Thymus (tissue), 11 donors: ENCODE data around the gene SNTG2. TPM values are rescaled to one million over a fixed set of nuclear protein-coding genes. Genes with fewer than 3 reads are reported as not detected.

Experiments
- DNase-seq, 9 donors: peaks; one replicate each; pipeline ENCODE4 v3.0.0-alpha.2; 2013; ENCODE audit warnings: low spot score in 9 of 9, low read depth in 6 of 9, missing footprints in 1 of 9
- H3K27ac ChIP-seq, 2 donors: one replicate each; pipeline ENCODE4 v1.5.1; 2013; ENCODE audit warnings: control low read depth in 1 of 2, low read depth in 1 of 2, low read length in 1 of 2, mild to moderate bottlenecking in 1 of 2, moderate library complexity in 1 of 2
- H3K27me3 ChIP-seq, 2 donors: one replicate each; pipeline ENCODE4 v1.5.1; 2013; ENCODE audit warnings: low read length in 1 of 2; ENCODE audit not compliant: control insufficient read depth in 2 of 2, insufficient read depth in 1 of 2
- H3K36me3 ChIP-seq, 2 donors: one replicate each; pipeline ENCODE4 v1.5.1; 2013; ENCODE audit warnings: low read length in 1 of 2, mild to moderate bottlenecking in 1 of 2, moderate library complexity in 1 of 2; ENCODE audit not compliant: control insufficient read depth in 2 of 2, insufficient read depth in 2 of 2
- H3K4me1 ChIP-seq, 2 donors: one replicate each; pipeline ENCODE4 v1.5.1; 2013; ENCODE audit warnings: low read length in 2 of 2; ENCODE audit not compliant: control insufficient read depth in 2 of 2, insufficient read depth in 2 of 2
- H3K4me3 ChIP-seq, 2 donors: one replicate each; pipeline ENCODE4 v1.5.1; 2013; ENCODE audit warnings: low read length in 2 of 2, control low read depth in 1 of 2, mild to moderate bottlenecking in 1 of 2
- H3K9me3 ChIP-seq, 2 donors: one replicate each; pipeline ENCODE4 v1.5.1; 2013; ENCODE audit warnings: low read length in 1 of 2, mild to moderate bottlenecking in 1 of 2; ENCODE audit not compliant: control insufficient read depth in 2 of 2, insufficient read depth in 1 of 2
- WGBS: extraction: QIAGEN DNeasy Blood & Tissue Kit; methylation state at CpG from one replicate; pipeline ENCODE4 v1.1.7; 2013; 5-methylcytosine and 5-hydroxymethylcytosine counted together
- polyA plus RNA-seq: library from polyadenylated mRNA; stranded (reverse); fragments of 200-250 nt; gene quantifications from one replicate; pipeline ENCODE4 v1.2.3, GENCODE V29; 2013
- total RNA-seq: library from RNA; stranded (reverse); fragments of 120-200 nt; gene quantifications from one replicate; pipeline ENCODE4 v1.2.4, GENCODE V29; 2013
- donor health status: healthy.

SNTG2 gene
- total and polyA plus RNA-seq, 2 donors, result 0.33 to 1.2 TPM

- Histone ChIP-seq H3K9me3 (no peaks in the 10 kb centered on the region), H3K4me1 (no peaks in the 10 kb centered on the region), H3K27me3 (no peaks in the 10 kb centered on the region), H3K27ac (no peak overlapping the region), H3K36me3 (no peaks in the 10 kb centered on the region), H3K4me3 (no peak overlapping the region)
- 97% methylated on average over 17 of the region's 17 CpGs for WGBS
- DNase-seq, result no peak
These were observed 356.3 kb downstream of the SNTG2 start for GRCh38 chr2:1306687-1307516.

GRCh38 chr2:1307670-1308069, 357.0 kb downstream of the SNTG2 start:
- H3K4me1 ChIP-seq, result no peaks in the 10 kb centered on the region

GRCh38 chr2:1308678-1309077, 358.0 kb downstream of the SNTG2 start:
- Histone ChIP-seq H3K4me3 (no peak overlapping the region), H3K4me1 (no peaks in the 10 kb centered on the region), H3K36me3 (no peaks in the 10 kb centered on the region), H3K27ac (no peak overlapping the region), H3K9me3 (no peaks in the 10 kb centered on the region), H3K27me3 (no peaks in the 10 kb centered on the region)
- WGBS, result 96% methylated on average over 8 of the region's 8 CpGs
- no peak for DNase-seq

More at GRCh38 chr2:1307670-1308069, 357.0 kb downstream of the SNTG2 start:
- DNase-seq, result no peak
- Histone ChIP-seq H3K4me3 (no peak overlapping the region), H3K9me3 (no peaks in the 10 kb centered on the region), H3K27me3 (no peaks in the 10 kb centered on the region), H3K36me3 (no peaks in the 10 kb centered on the region), H3K27ac (no peak overlapping the region)
- 97% methylated on average over 23 of the region's 23 CpGs for WGBS

GRCh38 chr2:1309507-1309906, 358.9 kb downstream of the SNTG2 start:
- H3K27me3 ChIP-seq, result no peaks in the 10 kb centered on the region
- WGBS, result 95% methylated on average over 3 of the region's 3 CpGs
- no peaks in the 10 kb centered on the region for H3K9me3 ChIP-seq
- no peak overlapping the region for H3K27ac ChIP-seq
- H3K36me3 ChIP-seq, result no peaks in the 10 kb centered on the region
- no peaks in the 10 kb centered on the region for H3K4me1 ChIP-seq
- no peak for DNase-seq
- no peak overlapping the region for H3K4me3 ChIP-seq

GRCh38 chr2:1310202-1310601, 359.6 kb downstream of the SNTG2 start:
- H3K36me3 ChIP-seq, result no peaks in the 10 kb centered on the region
- H3K27me3 ChIP-seq, result no peaks in the 10 kb centered on the region
- no peaks in the 10 kb centered on the region for H3K9me3 ChIP-seq
- no peak for DNase-seq
- 93% methylated on average over 7 of the region's 7 CpGs for WGBS
- no peak overlapping the region for H3K27ac ChIP-seq
- H3K4me3 ChIP-seq, result no peak overlapping the region
- H3K4me1 ChIP-seq, result no peaks in the 10 kb centered on the region

DNA sequence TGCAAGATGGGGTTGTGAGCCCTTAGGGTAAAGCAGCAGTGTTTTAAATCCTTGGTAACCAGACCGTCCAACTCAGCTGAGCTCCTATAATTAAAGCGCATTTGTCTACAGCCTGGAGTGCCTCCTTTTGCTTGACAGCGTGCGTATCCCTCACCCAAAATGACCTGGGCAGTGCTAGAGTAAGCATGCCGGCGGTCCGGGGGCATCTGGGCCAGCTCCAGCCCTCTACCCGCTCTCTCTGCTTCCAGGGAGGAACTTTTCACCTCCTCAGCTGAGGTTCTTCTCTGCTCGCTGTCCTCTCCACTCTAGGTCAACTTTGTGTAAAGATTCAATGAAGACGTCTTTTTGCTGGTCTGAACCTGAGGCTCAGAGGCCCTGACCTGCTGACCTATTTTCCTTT, 360.2 kb downstream of the SNTG2 start:
- no peaks in the 10 kb centered on the region for H3K9me3 ChIP-seq
- no peaks in the 10 kb centered on the region for H3K27me3 ChIP-seq
- H3K4me1 ChIP-seq, result no peaks in the 10 kb centered on the region
- no peak overlapping the region for H3K4me3 ChIP-seq
- DNase-seq, result no peak
- no peaks in the 10 kb centered on the region for H3K36me3 ChIP-seq
- H3K27ac ChIP-seq, result no peak overlapping the region
- WGBS, result 91% methylated on average over 10 of the region's 10 CpGs

DNA sequence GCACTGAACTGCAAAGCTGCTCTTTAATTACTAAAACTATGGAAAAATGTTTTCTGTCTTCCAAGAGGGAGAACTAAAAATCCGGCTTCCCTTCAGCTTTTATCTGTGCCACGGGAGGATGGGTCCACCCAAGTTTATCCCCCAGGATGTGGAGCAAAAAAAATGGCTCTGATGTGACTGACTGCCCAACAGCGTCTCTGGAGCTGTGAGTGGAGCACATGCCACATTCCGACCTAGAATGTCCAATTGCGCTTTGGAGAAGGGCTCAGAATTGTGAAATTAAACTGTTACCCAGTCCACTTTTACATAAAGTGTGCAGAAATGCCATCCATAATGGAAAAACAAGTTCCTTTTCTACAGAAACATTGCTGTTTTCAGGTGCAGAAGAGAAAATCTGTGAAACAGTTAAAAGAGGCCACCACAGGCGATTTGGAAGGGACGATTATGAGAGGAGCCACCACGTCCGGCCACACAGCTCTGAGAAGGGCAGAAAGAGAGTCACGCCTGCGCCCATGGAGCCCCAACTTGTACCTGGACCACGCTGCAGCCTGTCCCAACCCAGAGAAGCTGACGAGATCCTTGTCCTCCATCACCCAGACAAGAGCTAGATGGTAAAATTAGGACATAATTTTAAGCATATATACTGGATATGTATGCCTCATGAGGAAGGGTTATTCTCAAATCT, 362.7 kb downstream of the SNTG2 start:
- DNase-seq, result no peak
- Histone ChIP-seq H3K4me3 (no peak overlapping the region), H3K27ac (no peak overlapping the region), H3K36me3 (no peaks in the 10 kb centered on the region), H3K9me3 (no peaks in the 10 kb centered on the region), H3K27me3 (no peaks in the 10 kb centered on the region), H3K4me1 (no peaks in the 10 kb centered on the region)
- WGBS, result 93% methylated on average over 13 of the region's 13 CpGs

DNA sequence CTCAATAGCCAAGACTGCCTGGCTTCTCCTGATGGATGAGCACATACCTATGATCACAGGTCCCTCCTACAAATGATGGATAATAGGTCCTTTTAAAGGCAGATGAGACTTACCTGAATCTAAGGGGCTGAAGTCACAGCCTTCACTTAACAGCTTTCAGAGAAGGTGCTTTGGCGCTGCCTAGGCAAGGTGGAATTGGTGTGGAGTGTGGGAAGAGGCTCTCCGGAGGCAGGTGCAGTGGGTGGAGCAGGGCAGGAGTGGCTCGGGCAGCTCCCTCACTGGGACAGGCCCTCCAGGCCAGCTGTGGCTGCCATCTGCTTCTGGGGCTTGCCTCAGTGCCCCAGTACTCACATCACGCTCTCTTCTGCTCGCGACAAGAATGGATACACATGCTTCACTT, 363.6 kb downstream of the SNTG2 start:
- Histone ChIP-seq H3K4me3 (no peak overlapping the region), H3K27ac (no peak overlapping the region)
- DNase-seq, result no peak

GRCh38 chr2:1318366-1319009, 367.8 kb downstream of the SNTG2 start:
- Histone ChIP-seq H3K4me1 (no peaks in the 10 kb centered on the region), H3K4me3 (no peak overlapping the region), H3K9me3 (no peaks in the 10 kb centered on the region), H3K36me3 (no peaks in the 10 kb centered on the region), H3K27ac (no peak overlapping the region), H3K27me3 (no peaks in the 10 kb centered on the region)
- no peak for DNase-seq
- WGBS, result 91% methylated on average over 19 of the region's 19 CpGs

More for the DNA sequence above, 363.6 kb downstream of the SNTG2 start:
- H3K4me1 ChIP-seq, result no peaks in the 10 kb centered on the region
- H3K27me3 ChIP-seq, result no peaks in the 10 kb centered on the region
- WGBS, result 94% methylated on average over 6 of the region's 6 CpGs
- H3K9me3 ChIP-seq, result no peaks in the 10 kb centered on the region
- H3K36me3 ChIP-seq, result no peaks in the 10 kb centered on the region
